GM21786 (cell line): Measurements from ENCODE around the gene CDKL1.
A peak's percentile ranks its signal among the peaks of the same experiment; 100 is the strongest.
"Not testable (repeated sequence)": the region's sequence is repeated elsewhere in the genome, so short reads cannot be mapped to it uniquely, and the experiment has no call there.

Experiments used
- ATAC-seq: cut with Tn5 transposase; IDR thresholded peaks from one replicate; pipeline ENCODE4 v1.9.1; 2021; ENCODE audit not compliant: unreplicated experiment

Gene CDKL1

DNA sequence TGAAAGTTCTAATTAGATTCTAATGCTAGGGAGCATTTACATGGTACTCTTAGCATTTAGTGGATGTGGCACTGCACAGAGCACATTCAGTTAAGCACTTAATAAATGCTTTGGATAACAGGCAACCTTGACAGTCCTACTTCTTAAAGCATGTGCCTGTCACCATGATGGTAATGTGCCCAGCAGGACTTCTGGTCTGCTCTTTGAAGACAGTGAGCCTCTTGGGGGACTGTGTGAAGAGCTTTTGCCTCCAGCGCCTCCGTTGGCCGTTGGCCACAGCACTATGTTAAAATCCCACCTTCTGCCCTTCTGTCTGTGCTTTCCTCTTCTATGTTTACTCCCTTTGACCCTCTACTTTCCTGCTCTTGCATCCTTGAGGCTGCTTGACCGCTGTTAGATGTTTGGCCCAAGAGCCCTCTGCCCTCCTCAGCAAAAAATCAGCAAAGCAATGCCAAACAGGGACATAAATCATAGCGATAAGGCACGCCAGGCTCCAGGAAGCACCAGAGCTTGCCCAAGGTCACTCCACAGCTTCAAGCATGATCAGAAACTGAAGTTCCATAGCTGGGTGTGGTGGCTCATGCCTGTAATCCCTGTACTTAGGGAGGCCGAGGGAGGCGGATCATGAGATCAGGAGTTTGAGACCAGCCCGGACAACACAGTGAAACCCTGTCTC, 8.3 kb downstream of the CDKL1 start:
- no peak for ATAC-seq

DNA sequence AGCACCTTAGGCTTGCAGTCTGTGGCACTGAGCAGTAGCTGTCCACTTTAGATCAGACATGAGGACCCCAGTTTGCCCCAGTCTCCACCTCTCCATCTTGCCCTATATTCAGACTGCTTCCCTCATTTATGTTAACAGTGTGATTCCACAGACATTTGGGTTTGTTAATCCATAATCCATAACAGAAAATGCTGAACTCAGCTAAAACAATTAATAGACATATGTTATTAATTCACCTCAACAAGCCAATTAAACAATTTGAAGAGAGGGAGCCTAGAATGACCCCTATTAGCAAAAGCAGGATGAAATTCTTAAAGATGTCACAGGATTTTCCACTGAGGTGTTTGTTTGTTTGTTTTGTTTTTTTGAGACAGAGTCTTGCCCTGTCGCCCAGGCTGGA, 9.1 kb downstream of the CDKL1 start:
- ATAC-seq = no peak

DNA sequence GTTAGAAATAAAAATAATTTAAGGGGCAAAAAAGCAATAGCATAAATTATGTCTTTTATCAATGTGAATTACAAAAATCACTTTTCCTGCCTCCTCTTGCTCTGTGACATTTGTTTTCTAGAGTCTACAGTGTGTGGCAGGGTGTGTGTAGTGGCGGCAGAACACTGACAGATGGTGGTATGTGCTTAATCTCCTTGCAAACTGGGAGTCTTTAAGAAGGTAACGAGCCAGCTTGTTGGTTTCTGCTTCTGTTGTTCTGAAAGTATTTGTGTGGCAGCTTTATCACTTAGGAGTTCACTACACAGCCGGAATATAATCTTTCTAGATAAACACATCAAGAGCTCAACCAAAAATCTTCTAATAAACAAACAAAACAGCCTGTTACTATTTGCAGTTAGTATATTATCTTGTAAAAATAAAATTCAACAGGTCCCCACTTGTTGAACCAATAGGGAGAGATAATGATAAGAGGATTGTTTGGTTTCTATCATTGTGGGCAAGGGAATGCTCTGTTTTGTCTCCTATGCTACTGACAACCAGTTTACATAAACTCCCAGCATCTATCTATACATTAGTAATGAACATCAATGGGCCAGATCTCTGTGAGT, 13.0 kb downstream of the CDKL1 start:
- ATAC-seq = no peak

DNA sequence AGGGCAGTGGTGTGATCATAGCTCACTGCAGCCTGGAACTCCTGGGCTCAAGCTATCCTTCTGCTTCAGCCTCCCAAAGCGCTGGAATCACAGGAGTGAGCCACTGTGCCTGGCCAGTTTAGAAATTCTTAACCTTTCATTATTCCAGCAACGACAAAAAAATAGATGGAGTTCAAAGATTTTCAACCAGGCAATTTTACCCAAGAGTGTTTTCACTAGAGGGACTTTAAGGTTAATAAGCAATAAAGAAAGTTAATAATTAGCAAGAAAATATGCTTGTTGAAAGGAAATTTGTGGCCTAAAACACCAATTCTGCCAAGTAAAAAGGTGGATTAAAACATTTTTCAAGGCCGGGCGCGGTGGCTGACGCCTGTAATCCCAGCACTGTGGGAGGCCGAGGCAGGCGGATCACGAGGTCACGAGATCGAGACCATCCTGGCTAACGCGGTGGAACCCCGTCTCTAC, 14.8 kb downstream of the CDKL1 start:
- ATAC-seq = no peak

DNA sequence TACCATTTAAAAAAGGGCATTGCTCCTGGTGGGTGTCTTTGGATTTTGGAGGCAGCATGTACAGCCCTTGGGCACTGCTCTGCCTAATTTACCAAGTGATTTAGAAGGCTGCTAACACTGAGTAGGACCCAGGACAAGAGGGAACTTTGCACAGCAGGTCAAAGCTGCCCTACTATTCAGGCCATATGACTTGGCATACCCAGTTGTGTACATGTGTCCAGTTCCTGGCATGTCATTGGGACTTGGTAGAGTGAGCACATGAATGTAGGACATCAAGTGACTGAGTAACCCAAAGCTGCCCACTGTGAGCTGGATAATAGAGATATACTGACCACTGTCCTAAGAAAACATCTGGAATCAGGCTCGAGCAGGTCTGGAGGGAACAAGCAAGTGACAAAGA, 15.7 kb downstream of the CDKL1 start:
- no peak for ATAC-seq

DNA sequence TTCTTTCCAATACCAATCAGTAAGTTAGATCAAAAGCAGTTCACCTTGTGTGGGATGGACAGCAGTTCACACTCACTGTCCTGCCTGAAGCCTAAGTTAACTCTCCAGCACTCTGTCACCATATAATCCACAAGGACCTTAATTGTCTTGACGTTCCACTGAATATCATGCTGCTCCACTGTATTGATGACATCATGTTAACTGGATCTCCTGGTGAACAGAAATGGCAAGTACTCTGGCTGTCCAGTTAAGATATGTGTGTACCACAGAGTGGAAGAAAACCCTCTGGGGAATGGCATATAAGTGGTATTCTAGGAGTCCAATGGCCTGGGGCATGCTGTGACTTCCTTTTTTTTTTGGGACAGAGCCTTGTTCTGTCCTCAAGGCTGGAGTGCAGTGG, 16.2 kb downstream of the CDKL1 start:
- ATAC-seq = no peak

DNA sequence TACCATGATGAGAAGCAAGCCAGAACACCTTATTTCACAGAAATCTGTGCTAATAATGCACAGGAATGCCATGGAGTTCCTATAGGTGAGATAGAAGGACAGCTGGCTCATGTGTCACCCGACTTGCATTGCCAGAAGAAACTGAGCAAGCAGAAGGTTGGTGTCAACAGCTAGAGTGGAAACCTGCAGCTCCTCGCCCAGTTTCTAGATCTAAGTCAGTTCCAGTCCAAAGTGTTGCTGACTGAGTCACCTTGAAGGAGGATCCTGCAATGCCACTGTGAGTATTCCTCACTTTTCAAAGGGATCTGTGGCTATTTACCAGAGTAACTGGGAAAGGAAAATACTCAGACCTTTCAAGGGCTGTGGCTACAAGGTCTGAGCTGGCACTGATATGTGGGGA, 17.1 kb downstream of the CDKL1 start:
- ATAC-seq = no peak

DNA sequence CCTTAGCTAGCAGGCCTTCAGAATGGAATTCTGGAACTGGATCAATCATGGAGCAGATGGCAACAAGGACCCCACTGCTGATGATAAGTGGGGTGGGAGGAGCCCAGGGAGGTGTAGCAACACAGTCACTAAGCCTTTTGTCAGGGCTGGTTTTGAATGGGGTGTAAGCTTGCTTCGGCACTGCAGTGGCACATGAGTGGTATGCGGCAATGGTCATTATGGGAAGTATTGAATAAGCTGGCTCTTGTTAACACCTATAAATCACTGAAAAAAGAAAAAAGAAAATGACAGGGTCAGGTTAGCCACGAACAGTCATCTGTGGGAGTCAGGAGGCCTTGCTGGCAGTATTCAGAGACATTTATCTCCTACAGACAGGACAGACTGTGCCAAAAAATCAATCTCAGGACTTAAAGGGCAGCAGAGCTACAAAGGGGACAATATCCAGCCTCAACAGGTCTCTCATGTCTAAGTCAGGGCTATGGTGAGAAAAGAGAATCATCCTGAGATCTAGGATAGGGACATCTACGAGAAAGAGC, 19.1 kb downstream of the CDKL1 start:
- no peak for ATAC-seq

DNA sequence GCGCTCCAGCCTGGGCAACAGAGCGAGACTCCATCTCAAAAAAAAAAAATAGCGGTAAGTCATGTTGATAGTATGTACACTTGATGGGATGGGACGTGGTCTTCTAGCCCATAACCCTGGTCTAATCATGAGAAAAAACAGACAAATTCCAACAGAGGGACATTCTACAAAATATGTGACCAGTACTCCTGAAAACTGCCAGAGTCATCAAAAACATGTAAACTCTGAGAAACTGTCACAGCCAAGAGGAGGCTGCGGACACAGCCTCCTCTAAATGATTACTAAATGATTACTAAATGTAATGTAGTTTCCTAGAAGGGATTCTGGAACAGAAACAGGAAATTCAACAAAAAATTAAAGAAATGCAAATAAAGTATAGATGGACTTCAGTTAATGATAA, 20.9 kb downstream of the CDKL1 start:
- ATAC-seq = no peak

DNA sequence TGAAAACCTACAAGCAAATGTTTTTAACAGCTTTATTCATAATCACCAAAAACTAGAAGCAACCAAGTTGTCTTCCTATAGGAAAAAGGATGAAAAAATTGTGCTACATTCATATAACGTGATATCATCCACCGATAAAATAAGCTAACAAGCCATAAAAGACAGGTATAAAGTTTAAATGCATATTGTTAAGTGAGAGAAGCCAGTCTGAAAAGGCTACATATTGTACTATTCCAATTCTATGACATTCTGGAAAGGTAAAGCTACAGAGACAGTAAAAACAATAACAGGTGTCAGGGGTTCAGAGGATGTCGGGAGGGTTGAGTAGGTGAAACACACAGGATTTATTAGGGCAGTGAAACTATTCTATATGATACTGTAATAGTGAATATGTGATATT, 22.7 kb downstream of the CDKL1 start:
- no peak for ATAC-seq

DNA sequence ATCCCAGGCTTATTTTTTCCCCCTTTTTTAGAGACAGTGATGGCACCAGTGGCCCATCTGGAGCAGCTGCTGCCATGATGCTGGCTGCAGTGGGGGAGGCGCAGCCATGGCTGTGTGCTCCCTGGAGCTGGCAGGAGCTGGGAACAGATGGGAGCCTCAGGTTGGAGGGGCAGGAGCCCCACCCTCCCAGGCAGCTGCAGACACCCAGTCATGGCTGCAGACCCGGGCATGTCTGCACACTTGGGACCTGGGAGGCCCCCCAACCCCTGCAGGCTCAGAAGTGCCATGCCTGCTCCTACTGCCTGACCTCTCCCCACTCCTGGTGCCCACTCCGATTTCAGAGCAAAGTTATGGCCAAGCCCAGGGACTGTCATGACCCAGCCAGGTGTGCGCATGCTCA, 25.1 kb downstream of the CDKL1 start:
- no peak for ATAC-seq

DNA sequence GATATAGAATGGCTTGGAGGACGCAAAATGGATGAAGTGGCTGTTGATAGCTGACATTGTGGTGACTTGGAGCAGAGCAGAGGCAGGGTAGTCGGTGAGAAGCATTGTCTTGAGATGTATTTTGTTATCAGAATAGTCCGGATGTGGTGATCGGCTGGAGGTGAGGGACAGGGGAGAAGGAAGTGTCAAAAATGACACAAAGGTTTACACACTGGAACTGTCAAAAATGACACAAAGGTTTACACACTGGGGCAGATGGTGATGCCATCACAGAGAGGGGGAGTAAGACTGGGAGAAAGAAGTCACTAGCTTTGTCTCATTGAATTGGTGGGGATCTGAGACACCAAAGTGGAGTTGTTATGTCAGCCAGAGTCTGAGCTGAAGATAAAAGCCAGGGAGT, 30.1 kb downstream of the CDKL1 start:
- no peak for ATAC-seq

DNA sequence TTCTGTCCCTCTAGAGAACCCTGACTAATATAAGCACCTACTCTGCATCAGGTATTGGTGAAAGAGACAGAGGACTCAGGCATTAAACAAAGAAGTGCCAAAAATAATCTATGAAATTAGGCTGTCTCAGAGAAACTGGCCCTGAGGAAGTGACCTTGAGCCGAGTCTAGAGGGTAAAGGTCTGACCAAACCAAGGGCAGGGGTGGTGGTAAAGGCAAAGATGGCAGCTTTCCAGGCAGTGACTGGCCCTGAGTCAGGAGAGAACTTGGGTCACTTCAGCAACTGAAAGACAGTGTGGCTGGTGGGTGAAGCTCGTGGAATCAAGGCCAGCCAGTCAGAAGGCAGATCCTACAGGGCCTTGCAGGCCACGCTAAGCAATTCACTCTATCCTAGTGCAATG, 30.6 kb downstream of the CDKL1 start:
- ATAC-seq = no peak

DNA sequence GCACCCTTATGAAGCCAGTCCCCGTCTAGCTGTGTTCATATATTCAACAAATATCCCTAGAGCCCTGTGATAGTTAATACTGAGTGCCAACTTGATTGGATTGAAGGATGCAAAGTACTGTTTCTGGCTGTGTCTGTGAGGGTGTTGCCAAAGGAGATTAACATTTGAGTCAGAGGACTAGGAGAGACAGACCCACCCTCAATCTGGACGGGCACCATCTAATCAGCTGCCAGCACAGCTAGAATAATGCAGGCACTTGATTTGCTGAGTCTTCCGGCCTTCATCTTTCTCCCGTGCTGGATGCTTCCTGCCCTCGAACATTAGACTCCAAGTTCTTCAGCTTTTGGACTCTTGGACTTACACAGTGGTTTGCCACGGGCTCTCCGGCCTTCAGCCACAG, 31.1 kb downstream of the CDKL1 start:
- ATAC-seq = not testable (repeated sequence)

DNA sequence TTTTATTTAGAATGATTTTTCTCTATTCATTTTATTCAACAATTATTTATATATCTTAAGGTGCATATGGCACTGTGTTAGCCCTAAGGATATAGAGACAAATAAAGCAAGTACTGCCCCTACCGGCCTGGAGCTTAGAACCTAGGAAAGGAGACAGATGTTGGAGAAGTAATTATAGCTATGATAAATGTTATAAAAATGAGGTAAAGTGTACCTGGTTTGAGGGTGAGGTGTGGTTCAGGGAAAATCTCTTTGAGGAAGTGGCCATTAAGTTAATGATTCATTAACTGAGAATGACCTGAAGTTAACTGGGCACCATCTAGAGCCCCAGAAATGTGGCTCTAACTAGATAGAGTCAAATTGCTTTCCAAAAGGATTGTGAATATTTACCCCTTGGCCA, 31.9 kb downstream of the CDKL1 start:
- ATAC-seq = no peak

DNA sequence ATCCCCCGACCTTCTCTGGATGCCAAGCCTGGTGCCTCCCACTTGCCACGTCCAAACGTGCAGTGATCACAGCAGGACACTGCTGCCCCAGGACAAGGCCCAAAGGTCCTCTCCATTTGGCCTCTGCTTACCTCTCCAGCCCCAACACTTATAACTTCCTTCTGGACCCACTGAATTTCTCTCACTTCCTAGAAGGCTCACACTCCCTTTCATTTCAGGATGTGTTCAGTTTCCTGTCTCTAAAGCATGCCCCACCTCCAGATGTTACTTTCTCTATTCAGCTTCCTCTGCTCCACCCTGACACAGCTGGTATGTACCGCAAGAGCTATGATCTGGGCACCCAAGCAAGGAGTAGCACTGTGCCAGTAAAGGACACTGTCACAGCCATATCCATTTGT, 33.0 kb downstream of the CDKL1 start:
- peak; percentile 98 for ATAC-seq

DNA sequence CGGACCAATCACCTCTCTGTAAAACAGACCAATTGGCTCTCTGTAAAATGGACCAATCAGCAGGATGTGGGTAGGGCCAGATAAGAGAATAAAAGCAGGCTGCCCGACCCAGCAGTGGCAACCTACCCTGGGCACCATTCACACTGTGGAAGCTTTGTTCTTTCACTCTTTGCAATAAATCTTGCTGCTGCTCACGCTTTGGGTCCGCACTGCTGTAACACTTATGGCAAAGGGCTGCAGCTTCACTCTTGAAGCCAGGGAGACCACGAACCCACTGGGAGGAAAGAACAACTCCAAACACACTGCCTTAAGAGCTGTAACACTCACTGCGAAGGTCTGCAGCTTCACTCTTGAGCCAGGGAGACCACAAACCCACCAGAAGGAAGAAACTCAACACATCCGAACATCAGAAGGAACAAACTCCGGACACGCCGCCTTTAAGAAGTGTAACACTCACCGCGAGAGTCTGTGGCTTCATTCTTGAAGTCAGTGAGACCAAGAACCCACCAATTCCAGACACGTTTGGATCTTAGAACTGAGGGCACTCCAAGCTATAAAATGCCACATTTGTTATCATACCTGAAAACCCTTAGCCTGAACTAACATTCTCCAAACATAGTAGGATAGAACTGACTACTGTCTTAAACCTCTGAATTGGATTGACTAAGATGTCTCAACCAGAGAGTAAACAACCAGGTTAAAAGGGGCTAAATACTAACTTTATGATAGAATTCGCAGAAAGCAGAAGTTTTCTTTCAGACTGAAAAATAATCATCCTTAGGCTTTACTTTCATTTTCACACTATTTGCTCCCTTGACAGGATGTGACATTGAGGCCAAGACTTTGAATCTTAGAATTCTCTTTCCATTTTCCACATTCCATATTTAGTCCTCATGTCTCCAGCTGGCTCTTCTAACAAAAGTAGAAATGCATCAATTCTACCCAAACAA, 33.6 kb downstream of the CDKL1 start:
- ATAC-seq = peak; percentile 23

DNA sequence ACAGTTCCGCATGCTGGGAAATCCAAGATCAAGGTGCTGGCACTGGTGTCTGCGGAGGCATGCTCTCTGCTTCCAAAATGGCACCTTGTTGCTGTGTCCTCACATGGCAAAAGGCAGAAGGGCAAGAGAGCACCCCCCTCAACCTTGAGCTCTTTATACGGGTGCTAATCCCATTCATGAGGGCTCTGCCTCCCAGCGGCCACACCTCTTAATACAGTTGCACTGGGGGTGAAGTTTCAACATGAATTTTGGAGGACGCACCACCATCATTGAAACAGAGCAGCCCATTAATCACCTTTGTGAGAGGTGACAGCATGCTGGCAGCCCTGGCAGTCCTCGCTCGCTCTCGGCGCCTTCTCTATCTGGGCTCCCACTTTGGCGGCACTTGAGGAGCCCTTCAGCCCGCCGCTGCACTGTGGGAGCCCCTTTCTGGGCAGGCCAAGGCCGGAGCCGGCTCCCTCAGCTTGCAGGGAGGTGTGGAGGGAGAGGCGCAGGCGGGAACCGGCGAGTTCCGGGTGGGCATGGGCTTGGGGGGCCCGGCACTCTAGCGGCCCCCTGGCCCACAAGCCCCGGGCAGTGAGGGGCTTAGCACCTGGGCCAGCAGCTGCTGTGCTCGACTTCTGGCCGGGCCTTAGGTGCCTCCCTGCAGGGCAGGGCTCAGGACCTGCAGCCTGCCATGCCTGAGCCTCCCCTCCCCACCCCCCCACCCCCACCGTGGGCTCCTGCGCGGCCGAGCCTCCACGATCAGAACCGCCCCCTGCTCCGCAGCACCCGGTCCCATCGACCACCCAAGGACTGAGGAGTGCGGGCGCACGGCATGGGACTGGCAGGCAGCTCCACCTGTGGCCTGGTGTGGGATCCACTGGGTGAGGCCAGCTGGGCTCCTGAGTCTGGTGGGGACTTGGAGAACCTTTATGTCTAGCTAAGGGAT, 34.9 kb downstream of the CDKL1 start:
- not testable (repeated sequence) for ATAC-seq

DNA sequence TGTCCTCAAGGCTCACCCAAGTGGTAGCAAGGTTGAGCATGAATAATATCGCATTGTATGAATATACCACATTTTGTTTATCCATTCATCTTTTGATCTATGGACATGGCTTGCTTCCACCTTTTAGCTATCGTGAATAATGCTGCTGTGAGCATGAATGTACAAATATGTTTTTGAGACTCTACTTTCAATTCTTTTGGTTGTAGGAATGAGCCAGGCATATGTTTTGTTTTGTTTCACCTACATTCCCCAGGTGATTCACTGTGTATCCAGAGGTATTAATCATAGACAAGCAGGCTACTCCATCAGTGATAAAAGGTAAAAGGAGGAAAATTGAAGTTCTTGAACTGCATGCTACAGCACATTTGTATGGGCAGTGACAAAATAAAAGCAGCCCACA, 35.8 kb downstream of the CDKL1 start:
- no peak for ATAC-seq

DNA sequence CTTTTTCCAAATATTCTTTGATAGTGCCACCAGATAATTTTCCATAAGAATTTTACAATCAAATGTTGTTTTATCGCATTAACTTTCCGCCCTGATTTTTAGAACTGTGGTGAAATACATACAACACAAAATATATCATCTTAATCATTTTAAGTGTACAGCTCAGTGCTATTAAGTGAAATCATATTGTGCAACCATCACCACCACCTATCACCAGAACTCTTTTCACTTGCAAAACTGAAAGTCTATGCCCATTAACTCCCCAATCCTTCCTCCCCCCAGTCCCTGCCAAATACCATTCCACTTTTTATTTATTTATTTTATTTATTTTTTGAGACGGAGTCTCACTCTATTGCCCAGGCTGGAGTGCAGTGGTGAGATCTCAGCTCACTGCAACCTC, 36.6 kb downstream of the CDKL1 start:
- no peak for ATAC-seq

DNA sequence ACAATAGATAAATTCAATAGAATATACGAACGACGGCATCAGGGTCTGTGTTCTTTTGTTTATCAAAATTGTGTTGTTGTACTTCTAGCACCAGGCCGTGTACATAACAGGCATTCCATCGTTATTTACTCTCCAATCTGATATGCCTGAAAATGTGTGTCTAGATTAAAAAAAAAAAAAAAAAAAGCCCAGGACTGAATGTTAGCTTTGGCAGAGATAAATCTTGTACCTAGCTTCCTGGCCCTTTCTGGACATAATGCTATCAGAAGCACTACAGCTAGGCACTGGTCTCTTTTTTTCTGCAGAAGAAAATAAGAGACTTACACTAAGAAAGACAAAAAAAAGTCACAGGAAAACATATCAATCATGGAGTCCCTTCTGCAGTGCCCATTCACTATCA, 37.0 kb downstream of the CDKL1 start:
- no peak for ATAC-seq
